GM04504 (cell line): ENCODE data around the gene ACHE.
"Not testable (repeated sequence)": the region's sequence is repeated elsewhere in the genome, so short reads cannot be mapped to it uniquely, and the experiment has no call there.

Experiments
- DNase-seq: peaks from one replicate; pipeline ENCODE4 v3.0.0-alpha.2; 2012; ENCODE audit warnings: low read depth

The ACHE gene

GRCh38 chr7:100895701-100895955, at the start of gene ACHE:
TSS of gene ACHE (minus strand) at chr7:100895888. CDS start at chr7:100894232, 1,656 bp downstream.
- no peak for DNase-seq

- DNase-seq, result no peak
Measured at GRCh38 chr7:100944138-100944537, 48.5 kb upstream of the ACHE start.

- no peak for DNase-seq
Measured at GRCh38 chr7:100943693-100944092, 48.0 kb upstream of the ACHE start.

GRCh38 chr7:100942045-100942774, 46.5 kb upstream of the ACHE start:
- peak; percentile 39 for DNase-seq

GRCh38 chr7:100936167-100936566, 40.5 kb upstream of the ACHE start:
- DNase-seq, result not testable (repeated sequence)

GRCh38 chr7:100935381-100935780, 39.7 kb upstream of the ACHE start:
- not testable (repeated sequence) for DNase-seq

GRCh38 chr7:100933734-100934133, 38.0 kb upstream of the ACHE start:
- no peak for DNase-seq

- no peak for DNase-seq
Measured at GRCh38 chr7:100929808-100930174, 34.1 kb upstream of the ACHE start.

GRCh38 chr7:100923616-100924015, 27.9 kb upstream of the ACHE start:
- not testable (repeated sequence) for DNase-seq

- DNase-seq, result no peak
Measured at GRCh38 chr7:100921039-100921438, 25.4 kb upstream of the ACHE start.

- not testable (repeated sequence) for DNase-seq
Measured at GRCh38 chr7:100919779-100920437, 24.2 kb upstream of the ACHE start.

GRCh38 chr7:100919335-100919734, 23.6 kb upstream of the ACHE start:
- DNase-seq, result not testable (repeated sequence)

- DNase-seq, result no peak
Measured at GRCh38 chr7:100914879-100915447, 19.3 kb upstream of the ACHE start.

GRCh38 chr7:100914208-100914878, 18.7 kb upstream of the ACHE start:
- DNase-seq, result no peak

- no peak for DNase-seq
Measured at GRCh38 chr7:100911484-100911883, 15.8 kb upstream of the ACHE start.

GRCh38 chr7:100910443-100910842, 14.8 kb upstream of the ACHE start:
- DNase-seq, result not testable (repeated sequence)

- no peak for DNase-seq
Measured at GRCh38 chr7:100908512-100908911, 12.8 kb upstream of the ACHE start.

GRCh38 chr7:100902638-100903037, 7.0 kb upstream of the ACHE start:
- DNase-seq, result no peak

GRCh38 chr7:100901921-100902332, 6.2 kb upstream of the ACHE start:
- no peak for DNase-seq

GRCh38 chr7:100900978-100901377, 5.3 kb upstream of the ACHE start:
- no peak for DNase-seq

GRCh38 chr7:100899432-100899831, 3.7 kb upstream of the ACHE start:
- DNase-seq, result no peak

- no peak for DNase-seq
Measured at GRCh38 chr7:100897772-100898454, 2.2 kb upstream of the ACHE start.
